ENCODE measurements around the gene MUC13. TPM values are rescaled to one million over a fixed set of nuclear protein-coding genes. Genes with fewer than 3 reads are reported as not detected.

MUC13 gene
- total RNA-seq (2022; extraction: Qiagen RNA extraction; ENCODE audit: low read depth), result 7.0 to 9.1 TPM (median 8.2 TPM) in 5 replicates

GRCh38 chr3:124934577-124934976 lies at the start of gene MUC13:
Gene MUC13, minus strand, starts transcription at chr3:124934751. Its CDS starts 39 bp downstream, at chr3:124934712.

DNA sequence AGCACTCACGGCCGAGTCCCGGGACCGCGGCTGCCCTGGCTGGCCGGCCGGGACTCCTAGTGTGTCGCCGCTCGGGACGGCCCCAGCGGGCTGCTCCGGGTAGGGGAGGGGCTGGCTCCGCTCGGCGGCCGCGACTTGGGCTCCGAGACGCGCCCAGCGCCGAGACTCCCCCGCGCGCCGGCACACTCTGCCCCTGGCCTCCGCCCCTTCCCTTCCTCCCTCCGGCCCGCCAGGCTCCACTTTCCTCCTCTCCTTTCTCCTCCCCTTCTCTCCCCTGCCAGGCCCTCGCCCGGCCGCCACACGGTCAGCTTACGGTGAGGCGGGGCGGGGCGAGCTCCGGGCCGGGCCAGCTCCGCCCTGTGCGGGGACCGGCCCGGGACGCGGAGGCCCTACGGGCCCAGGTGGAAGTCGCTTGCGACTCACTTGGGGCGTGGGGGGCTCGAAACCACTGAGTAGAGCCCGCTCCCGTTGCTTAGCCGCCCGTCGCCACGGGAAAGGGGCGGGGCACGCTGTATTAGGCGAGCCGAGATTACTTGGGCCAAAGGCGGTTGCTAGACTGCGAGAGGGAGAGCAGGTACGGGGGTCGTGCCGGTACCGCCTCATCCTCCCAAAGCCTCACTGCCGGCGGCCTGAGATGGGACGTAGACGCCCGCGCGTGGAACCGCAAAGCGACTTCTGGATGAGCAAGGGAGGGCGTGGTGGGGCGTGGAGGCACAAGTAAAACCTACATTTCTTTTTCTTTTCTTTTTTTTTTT lies 47.2 kb downstream of the MUC13 start, which contains the start of gene ITGB5:
Gene ITGB5 (minus strand): TSS at position 189 of the 755 bp plus-strand sequence. CDS start 365 bp downstream, outside the sequence.

Other genes with a start within 250 kb of the MUC13 start
- gene UMPS, start 204.3 kb downstream of the MUC13 start, total RNA-seq (2022; extraction: Qiagen RNA extraction; ENCODE audit: low read depth), result 44.6 to 60.8 TPM (median 52.1 TPM) in 5 replicates
- 348 to 453 TPM (median 414 TPM) in 5 replicates for gene ITGB5, start 47.4 kb downstream of the MUC13 start, total RNA-seq (2022; extraction: Qiagen RNA extraction; ENCODE audit: low read depth)
- gene HEG1, start 121.2 kb upstream of the MUC13 start, total RNA-seq (2022; extraction: Qiagen RNA extraction; ENCODE audit: low read depth), result 5.0 to 10.0 TPM (median 7.3 TPM) in 5 replicates

All from A549 treated with ZK216348 at 1 μM for 4 hours (cell line).